ENCODE measurements around the gene SYT4. TPM values are rescaled to one million over a fixed set of nuclear protein-coding genes. Genes with fewer than 3 reads are reported as not detected.

SYT4 gene
- not detected in 5 replicates for total RNA-seq (2022; extraction: Qiagen RNA extraction)

GRCh38 chr18:43277164-43277600 is at the start of gene SYT4:
SYT4 (minus strand) TSS chr18:43277490; CDS start chr18:43277281, 209 bp downstream.

Other genes starting within 250 kb of the SYT4 start
- gene RIT2, start 161.8 kb downstream of the SYT4 start, total RNA-seq (2022; extraction: Qiagen RNA extraction), result not detected in 5 replicates